Neural cell (in vitro differentiated cells): Measurements from ENCODE around the gene LPGAT1.

Experiments used
- CTCF ChIP-seq: fragments of 450-650 bp; IDR thresholded peaks from 2 replicates; pipeline ENCODE4 v1.5.1; 2014; ENCODE audit warnings: antibody characterized with exemption, mild to moderate bottlenecking, moderate library complexity; ENCODE audit not compliant: poor library complexity, severe bottlenecking
- EP300 ChIP-seq: fragments of 450-650 bp; conservative IDR thresholded peaks from 2 replicates; pipeline ENCODE4 v1.6.1; 2014; ENCODE audit warnings: antibody characterized with exemption, mild to moderate bottlenecking, moderate library complexity; ENCODE audit not compliant: poor library complexity, severe bottlenecking

- no peak for TF ChIP-seq CTCF
- no peak for TF ChIP-seq EP300
These were observed 18.7 kb downstream of the LPGAT1 start for GRCh38 chr1:211811848-211812247.
